ENCODE data around the gene CHD6.
A peak's percentile ranks its signal among the peaks of the same experiment; 100 is the strongest.

The CHD6 gene

GRCh38 chr20:41424011-41424410 is 194.2 kb downstream of the CHD6 start:
- DNase-seq = no peak

- peak; percentile 59 for DNase-seq
These were observed 195.2 kb downstream of the CHD6 start for GRCh38 chr20:41422953-41423352.

- DNase-seq = no peak
These were observed 199.4 kb downstream of the CHD6 start for GRCh38 chr20:41418739-41419293.

- no peak for DNase-seq
These were observed 200.1 kb downstream of the CHD6 start for GRCh38 chr20:41418031-41418430.

- no peak for DNase-seq
These were observed 203.0 kb downstream of the CHD6 start for GRCh38 chr20:41415191-41415590.

DNA sequence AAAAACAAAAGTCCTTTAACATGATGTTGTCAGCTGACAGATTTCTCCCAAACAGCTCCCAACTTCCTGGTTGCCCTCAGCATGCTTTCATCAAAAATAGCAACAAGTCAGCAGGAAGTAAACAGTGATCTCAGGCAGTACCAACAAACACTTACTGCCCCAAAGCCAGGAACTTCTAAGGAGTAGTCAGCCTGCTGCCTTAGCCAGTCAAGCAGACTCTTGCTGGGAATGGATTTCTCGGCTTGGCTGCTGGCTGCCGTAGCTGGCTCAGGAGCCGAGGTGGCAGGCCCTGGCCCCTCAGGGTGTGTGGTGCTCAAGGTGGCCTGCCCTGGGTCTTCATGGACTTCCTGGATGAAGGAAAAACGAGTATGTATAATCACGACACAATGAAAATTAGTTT is 205.0 kb downstream of the CHD6 start:
- DNase-seq = no peak

- no peak for DNase-seq
These were observed 205.7 kb downstream of the CHD6 start for GRCh38 chr20:41412324-41413120.

GRCh38 chr20:41411391-41411847 is 206.8 kb downstream of the CHD6 start:
- DNase-seq = peak; percentile 52

- no peak for DNase-seq
These were observed 209.2 kb downstream of the CHD6 start for GRCh38 chr20:41408986-41409385.

DNA sequence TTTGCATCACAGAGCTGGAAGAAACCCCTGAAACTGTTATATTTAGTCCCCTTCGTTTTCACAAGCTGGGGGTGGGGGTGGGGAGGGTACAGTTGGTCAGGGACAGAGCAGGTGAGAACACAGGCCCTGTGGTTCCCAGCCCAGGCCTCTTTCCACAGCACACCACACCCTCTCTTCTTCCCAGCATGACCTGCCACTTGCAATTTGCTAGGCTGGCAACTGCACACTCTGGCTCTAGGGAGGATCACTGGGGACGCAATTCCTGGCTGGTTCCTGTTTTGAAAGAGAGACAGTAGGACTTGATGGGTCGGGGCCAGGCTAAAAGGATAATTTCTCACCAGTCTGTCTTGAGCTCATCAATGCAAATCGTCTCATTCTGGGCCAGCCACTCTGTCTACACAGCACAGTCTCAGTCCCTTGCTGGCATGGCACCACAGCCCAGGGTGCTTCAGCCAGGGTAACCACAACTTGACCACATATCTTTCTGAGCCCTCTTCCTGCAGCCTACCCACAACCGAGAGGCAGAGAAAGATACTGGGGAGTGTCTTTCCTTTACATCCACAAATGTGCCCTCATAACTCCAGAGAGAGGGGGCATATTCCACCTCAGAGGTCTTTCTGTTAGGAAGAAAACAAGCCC is 209.9 kb downstream of the CHD6 start:
- DNase-seq = no peak

GRCh38 chr20:41407607-41408006 is 210.6 kb downstream of the CHD6 start:
- DNase-seq = no peak

DNA sequence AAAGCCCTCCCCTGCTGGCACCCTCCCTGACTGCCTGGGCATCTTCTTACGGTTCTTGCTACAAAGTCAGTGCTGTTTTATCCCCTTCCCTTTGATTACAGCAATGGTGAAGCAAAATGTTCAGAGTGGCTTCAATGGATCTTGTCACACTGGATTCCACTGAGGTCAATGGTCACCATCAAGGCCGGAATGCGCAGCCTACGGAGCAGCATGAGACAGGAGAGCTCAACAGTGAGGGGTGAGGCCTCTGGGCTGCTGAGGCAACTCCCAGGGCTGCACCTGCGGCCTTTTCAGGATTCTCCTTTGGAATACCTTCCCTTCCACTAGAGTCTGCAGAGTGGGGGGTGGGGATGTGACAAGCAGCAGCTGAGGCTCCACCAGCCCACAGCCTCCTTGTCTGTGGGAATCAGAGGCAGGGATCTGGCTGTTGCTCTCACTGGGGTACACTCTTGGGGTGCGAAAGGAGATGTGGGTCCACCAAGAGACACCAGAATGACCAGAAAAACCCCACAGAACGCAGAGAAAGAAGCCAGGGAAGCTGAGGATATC is 211.2 kb downstream of the CHD6 start:
- DNase-seq = no peak

- no peak for DNase-seq
These were observed 211.8 kb downstream of the CHD6 start for GRCh38 chr20:41406353-41406752.

- DNase-seq = no peak
These were observed 212.7 kb downstream of the CHD6 start for GRCh38 chr20:41405436-41405835.

DNA sequence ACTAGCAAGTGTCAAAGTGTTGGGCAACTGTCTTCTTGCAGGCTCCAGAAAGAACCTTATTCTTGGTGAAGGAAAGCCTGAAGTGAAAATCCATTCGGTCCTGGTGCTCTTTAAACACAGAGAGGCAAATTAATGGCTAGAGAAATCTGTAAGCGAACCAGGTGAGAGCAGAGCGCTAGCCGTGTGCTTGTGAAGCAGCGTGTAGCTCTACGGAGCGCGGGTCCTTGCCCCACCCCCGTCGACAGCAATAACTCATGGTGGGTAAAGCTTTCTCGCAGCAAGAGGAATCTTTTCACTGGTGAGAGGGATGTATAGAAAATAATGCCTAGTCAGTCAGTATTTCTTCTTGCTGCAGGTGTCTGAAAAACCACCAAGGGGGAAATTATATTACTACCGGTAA is 214.6 kb downstream of the CHD6 start:
- DNase-seq = no peak

GRCh38 chr20:41398408-41398807 is 219.8 kb downstream of the CHD6 start:
- DNase-seq = no peak

DNA sequence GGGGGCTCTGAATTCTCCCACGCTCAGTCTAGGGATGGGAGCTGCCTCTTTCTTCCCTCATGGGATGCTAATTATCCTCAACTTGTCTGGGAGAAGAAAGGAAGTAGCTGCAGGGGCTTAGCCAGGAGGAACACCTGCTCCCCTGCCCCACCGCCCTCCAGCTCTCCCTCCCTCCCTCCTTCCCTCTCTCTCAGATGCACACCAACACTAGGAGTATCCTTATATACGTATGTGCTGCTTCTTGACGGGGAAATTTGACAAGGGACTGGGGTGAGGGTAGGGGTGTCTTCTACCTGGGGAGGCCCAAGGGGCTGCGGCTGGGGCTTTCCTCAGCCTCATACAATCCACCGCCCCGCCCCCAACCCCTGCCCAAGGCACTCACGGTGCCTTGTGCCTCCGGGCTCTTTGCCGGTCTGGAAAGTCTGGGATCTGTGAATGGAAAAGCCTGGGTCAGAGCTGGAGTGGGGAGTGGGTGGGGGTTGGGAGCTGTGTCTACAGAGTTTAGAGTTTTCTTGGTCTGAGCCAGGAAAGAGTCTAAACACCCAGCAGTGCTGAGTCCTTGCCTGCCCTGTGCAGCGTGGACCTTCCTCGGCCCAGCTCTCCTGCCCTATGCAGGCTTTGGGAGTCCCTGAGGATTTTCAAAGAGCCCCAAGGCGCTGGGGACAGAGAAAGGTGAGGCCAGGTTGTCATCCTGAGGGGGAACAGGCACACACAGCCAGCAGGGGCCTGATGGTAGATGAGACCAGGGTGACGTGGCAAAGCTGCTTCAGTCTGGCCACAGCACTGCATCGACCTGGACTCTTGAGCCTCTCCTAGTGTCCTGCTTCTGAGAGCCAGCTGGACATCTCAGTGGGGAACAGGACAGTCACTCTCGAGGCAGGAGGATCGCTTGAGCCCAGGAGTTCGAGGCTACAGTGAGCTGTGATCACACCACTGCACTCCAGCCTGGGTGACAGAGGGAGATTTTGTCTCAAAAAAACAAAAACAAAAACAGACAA is 222.2 kb downstream of the CHD6 start:
- no peak for DNase-seq

- DNase-seq = no peak
These were observed 223.1 kb downstream of the CHD6 start for GRCh38 chr20:41394931-41395666.

GRCh38 chr20:41394081-41394480 is 224.1 kb downstream of the CHD6 start:
- DNase-seq = no peak

GRCh38 chr20:41393705-41394066 is 224.5 kb downstream of the CHD6 start:
- DNase-seq = no peak

DNA sequence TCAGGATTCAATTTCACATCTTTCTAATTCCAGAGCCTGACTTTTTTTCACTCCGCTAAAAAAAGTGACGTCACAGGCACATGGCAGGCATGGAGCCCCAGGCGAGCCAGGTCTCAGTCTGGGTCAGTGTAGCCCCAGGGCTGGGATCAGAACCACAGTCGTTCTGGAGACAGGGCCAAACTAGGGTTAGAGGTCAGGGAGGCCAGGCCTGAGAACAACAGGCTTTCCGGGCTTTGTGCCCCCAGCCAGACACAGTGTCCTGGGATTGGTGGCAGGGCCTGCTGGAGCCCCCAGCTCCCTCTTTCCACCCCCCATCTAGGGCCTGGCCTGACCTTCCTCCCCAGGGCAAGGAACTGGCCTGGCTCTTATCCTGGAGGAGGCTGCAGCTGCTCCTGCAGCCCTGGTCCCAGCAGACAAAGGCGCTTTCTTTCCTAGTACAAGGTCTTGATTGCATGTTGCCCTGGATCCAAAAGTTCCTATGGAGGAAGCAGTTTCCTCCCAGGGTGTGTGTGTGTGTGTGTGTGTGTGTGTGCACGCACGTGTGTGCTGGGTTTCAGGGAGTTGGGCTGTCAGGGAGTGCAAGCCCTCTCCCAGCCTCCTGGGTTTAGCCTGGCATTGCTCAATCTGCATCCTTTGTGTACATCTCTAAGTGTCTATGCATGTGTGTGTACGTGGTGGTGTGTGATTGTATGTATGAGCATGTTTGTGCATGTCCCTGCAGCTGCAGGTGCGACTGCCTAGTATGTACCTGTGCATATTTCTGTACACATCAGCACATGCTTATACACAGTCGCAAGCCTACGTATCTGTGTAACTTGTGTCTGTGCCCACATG is 225.1 kb downstream of the CHD6 start:
- no peak for DNase-seq

Data from fibroblast of skin of scalp (primary cell).